CD4-positive, alpha-beta T cell (primary cell): ENCODE measurements around the gene USP47. TPM values are rescaled to one million over a fixed set of nuclear protein-coding genes. Genes with fewer than 3 reads are reported as not detected.

Experiments
- ATAC-seq: fragments of 200-7000 bp; cut with Tn5 transposase; one replicate; pipeline ENCODE4 v1.10.0; 2022; ENCODE audit warnings: mild to moderate bottlenecking; ENCODE audit not compliant: poor library complexity
- CTCF ChIA-PET: fragments of 350-600 bp; sonication (Branson Sonifier 250); formaldehyde crosslinking; loops from one replicate; lab custom pipeline; 2021; ENCODE audit warnings: antibody characterized with exemption, inconsistent platforms; lab: Charles Lee
- POLR2A ChIA-PET: fragments of 350-600 bp; sonication (Branson Sonifier 250); formaldehyde crosslinking; loops from one replicate; lab custom pipeline; 2021; ENCODE audit warnings: antibody characterized with exemption, inconsistent platforms; lab: Charles Lee
- DNase-seq, 14 experiments: peaks; one replicate each; pipeline ENCODE4 v3.0.0-alpha.2; 2013 to 2020; ENCODE audit warnings: mixed read lengths in 2 of 14
- H3K27ac ChIP-seq, 2 donors: one replicate each; pipeline versions ENCODE4 v1.5.1 to v1.7.0; 2013; ENCODE audit warnings: low read length in 2 of 2, low read depth in 1 of 2, mild to moderate bottlenecking in 1 of 2
- H3K27me3 ChIP-seq, 2 experiments: 1 replicate in 1 of 2; 2 replicates in 1 of 2; pipeline versions ENCODE4 v1.6.1 to v1.7.0; 2013; ENCODE audit warnings: low read length in 2 of 2, control low read depth in 1 of 2, mild to moderate bottlenecking in 1 of 2, moderate library complexity in 1 of 2; ENCODE audit not compliant: insufficient read depth in 2 of 2, control insufficient read depth in 1 of 2
- H3K36me3 ChIP-seq: one replicate; pipeline ENCODE4 v1.6.1; 2013; ENCODE audit warnings: low read length, control low read depth; ENCODE audit not compliant: insufficient read depth
- H3K4me1 ChIP-seq: one replicate; pipeline ENCODE4 v1.6.1; 2013; ENCODE audit warnings: low read length, control low read depth; ENCODE audit not compliant: insufficient read depth
- H3K4me3 ChIP-seq: one replicate; pipeline ENCODE4 v1.5.1; 2013; ENCODE audit warnings: mild to moderate bottlenecking, low read length, moderate library complexity
- H3K9me3 ChIP-seq, 2 experiments: 1 replicate in 1 of 2; 2 replicates in 1 of 2; pipeline versions ENCODE4 v1.6.1 to v1.7.0; 2013; ENCODE audit warnings: low read length in 2 of 2, mild to moderate bottlenecking in 2 of 2, control low read depth in 1 of 2, moderate library complexity in 1 of 2; ENCODE audit not compliant: control insufficient read depth in 1 of 2, insufficient read depth in 1 of 2
- H3K27ac Mint-ChIP-seq: one replicate; pipeline ENCODE4 v1.8.0; 2020; ENCODE audit warnings: mixed read lengths
- H3K27me3 Mint-ChIP-seq: one replicate; pipeline ENCODE4 v1.8.0; 2021; ENCODE audit warnings: mixed read lengths
- H3K36me3 Mint-ChIP-seq: one replicate; pipeline ENCODE4 v1.8.0; 2021; ENCODE audit warnings: low read depth, mixed read lengths
- H3K4me1 Mint-ChIP-seq: one replicate; pipeline ENCODE4 v1.8.0; 2021; ENCODE audit warnings: low read depth, mixed read lengths
- H3K4me3 Mint-ChIP-seq: one replicate; pipeline ENCODE4 v1.8.0; 2020; ENCODE audit warnings: mild to moderate bottlenecking, mixed read lengths
- H3K9me3 Mint-ChIP-seq: one replicate; pipeline ENCODE4 v1.8.0; 2020; ENCODE audit warnings: mixed read lengths
- CTCF ChIP-seq: fragments of 200-600 bp; IDR thresholded peaks from one replicate; pipeline ENCODE4 v1.8.0; 2022; ENCODE audit warnings: antibody characterized with exemption, mild to moderate bottlenecking
- intact Hi-C, 2 experiments: fragments of 100-400 bp; cut with DNase I in 1 of 2; cut with micrococcal nuclease in 1 of 2; formaldehyde crosslinking; loops; one replicate each; pipeline versions ENCODE4 v1.15.1 to v1.9.0; 2023 to 2025; cut with DNase I, micrococcal nuclease
- total RNA-seq, 174 experiments: library from RNA in 2 of 174; stranded (reverse) in 2 of 174; gene quantifications; one replicate each; pipeline ENCODE4 v1.2.3 and lab custom pipeline; 2021 to 2026

The USP47 gene
- total RNA-seq, 2 experiments from 2014 or later: 97.0 to 100 TPM

- peaks cover 7% of the 10 kb centered on the region for H3K4me1 Mint-ChIP-seq
- TF ChIP-seq CTCF: no peak
- DNase-seq (no peak), ATAC-seq (no peak)
- H3K27ac Mint-ChIP-seq: no peak overlapping the region
- H3K4me1 ChIP-seq: peaks cover 10% of the 10 kb centered on the region
- no peak overlapping the region for H3K4me3 ChIP-seq
- no peaks in the 10 kb centered on the region for H3K9me3 ChIP-seq
- no peak overlapping the region for H3K4me3 Mint-ChIP-seq
- ChIA-PET POLR2A (no interaction called here), CTCF (no interaction called here)
- no peaks in the 10 kb centered on the region for H3K27me3 Mint-ChIP-seq
- H3K9me3 Mint-ChIP-seq: no peaks in the 10 kb centered on the region
- intact Hi-C loops: no loop called here
- H3K27ac ChIP-seq: no peak overlapping the region
- no peaks in the 10 kb centered on the region for H3K36me3 ChIP-seq
- H3K36me3 Mint-ChIP-seq: no peaks in the 10 kb centered on the region
- no peaks in the 10 kb centered on the region for H3K27me3 ChIP-seq
Observed at GRCh38 chr11:11972730-11973341, 131.1 kb downstream of the USP47 start.

- ATAC-seq (no peak), DNase-seq (no peak)
- Histone ChIP-seq H3K27ac (no peak overlapping the region), H3K27me3 (no peaks in the 10 kb centered on the region), H3K9me3 (no peaks in the 10 kb centered on the region), H3K4me1 (peaks cover 10% of the 10 kb centered on the region), H3K4me3 (no peak overlapping the region), H3K36me3 (no peaks in the 10 kb centered on the region)
- Mint-ChIP-seq H3K36me3 (no peaks in the 10 kb centered on the region), H3K4me1 (peaks cover 7% of the 10 kb centered on the region), H3K4me3 (no peak overlapping the region), H3K27me3 (no peaks in the 10 kb centered on the region), H3K9me3 (no peaks in the 10 kb centered on the region), H3K27ac (no peak overlapping the region)
- TF ChIP-seq CTCF: no peak
- ChIA-PET CTCF (no interaction called here), POLR2A (no interaction called here)
- intact Hi-C loops: no loop called here
Observed at GRCh38 chr11:11973361-11973800, 131.6 kb downstream of the USP47 start.

- H3K4me1 Mint-ChIP-seq: peaks cover 7% of the 10 kb centered on the region
- H3K4me1 ChIP-seq: peaks cover 10% of the 10 kb centered on the region
- ChIA-PET POLR2A (no interaction called here), CTCF (no interaction called here)
- H3K27me3 ChIP-seq: no peaks in the 10 kb centered on the region
- no peaks in the 10 kb centered on the region for H3K27me3 Mint-ChIP-seq
- H3K27ac ChIP-seq: no peak overlapping the region
- H3K4me3 ChIP-seq: no peak overlapping the region
- H3K27ac Mint-ChIP-seq: no peak overlapping the region
- no peaks in the 10 kb centered on the region for H3K36me3 ChIP-seq
- H3K4me3 Mint-ChIP-seq: no peak overlapping the region
- DNase-seq (no peak), ATAC-seq (no peak)
- no peaks in the 10 kb centered on the region for H3K9me3 Mint-ChIP-seq
- no peak for TF ChIP-seq CTCF
- H3K36me3 Mint-ChIP-seq: no peaks in the 10 kb centered on the region
- intact Hi-C loops: no loop called here
- H3K9me3 ChIP-seq: no peaks in the 10 kb centered on the region
Observed at GRCh38 chr11:11973866-11974265, 132.1 kb downstream of the USP47 start.
